ENCODE measurements around the gene FAM3D. TPM values are rescaled to one million over a fixed set of nuclear protein-coding genes. Genes with fewer than 3 reads are reported as not detected.

The FAM3D gene
- total and polyA plus RNA-seq, 12 donors, result 0.06 to 0.40 (median 0.22) TPM; not detected in 8

DNA sequence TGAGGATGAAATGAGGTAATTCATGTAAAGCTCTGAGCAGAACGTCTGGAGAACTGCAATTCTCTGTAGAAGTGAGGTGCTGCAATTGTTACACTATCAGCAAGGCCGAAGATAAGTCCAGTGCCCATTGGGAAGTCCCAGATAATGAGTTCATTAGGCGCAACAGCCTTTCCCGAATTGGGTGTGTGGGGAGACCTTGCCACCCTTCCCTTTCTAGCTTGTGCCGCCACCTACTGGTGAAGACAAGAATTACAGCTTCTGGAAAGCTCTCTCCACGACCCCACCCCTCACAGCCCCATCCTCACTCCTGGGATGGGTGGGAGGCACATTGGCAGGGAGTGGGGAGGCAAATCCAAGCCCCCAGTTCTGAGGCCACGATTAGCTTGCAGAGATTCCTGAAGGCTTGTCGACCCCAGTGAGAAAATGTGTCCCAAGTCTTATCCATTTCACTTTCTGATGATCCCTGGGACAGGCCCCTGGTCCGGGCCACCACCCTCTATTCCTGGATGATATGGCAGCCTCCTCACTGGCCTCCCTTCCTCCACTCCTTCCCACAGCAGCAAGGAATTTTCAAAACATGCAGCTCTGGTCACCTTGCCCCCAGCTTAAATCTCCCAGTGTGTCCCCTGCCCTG lies 36.4 kb downstream of the FAM3D start:
- TF ChIP-seq, protein P1, sequence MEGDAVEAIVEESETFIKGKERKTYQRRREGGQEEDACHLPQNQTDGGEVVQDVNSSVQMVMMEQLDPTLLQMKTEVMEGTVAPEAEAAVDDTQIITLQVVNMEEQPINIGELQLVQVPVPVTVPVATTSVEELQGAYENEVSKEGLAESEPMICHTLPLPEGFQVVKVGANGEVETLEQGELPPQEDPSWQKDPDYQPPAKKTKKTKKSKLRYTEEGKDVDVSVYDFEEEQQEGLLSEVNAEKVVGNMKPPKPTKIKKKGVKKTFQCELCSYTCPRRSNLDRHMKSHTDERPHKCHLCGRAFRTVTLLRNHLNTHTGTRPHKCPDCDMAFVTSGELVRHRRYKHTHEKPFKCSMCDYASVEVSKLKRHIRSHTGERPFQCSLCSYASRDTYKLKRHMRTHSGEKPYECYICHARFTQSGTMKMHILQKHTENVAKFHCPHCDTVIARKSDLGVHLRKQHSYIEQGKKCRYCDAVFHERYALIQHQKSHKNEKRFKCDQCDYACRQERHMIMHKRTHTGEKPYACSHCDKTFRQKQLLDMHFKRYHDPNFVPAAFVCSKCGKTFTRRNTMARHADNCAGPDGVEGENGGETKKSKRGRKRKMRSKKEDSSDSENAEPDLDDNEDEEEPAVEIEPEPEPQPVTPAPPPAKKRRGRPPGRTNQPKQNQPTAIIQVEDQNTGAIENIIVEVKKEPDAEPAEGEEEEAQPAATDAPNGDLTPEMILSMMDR (IDR thresholded peaks at IDR 0.05), result peak; percentile 88 to 96 (median 93)
- no peak for TF ChIP-seq POLR2A (IDR thresholded peaks at IDR 0.05)
- Histone ChIP-seq H3K4me3 (no peak overlapping the region), H3K27me3 (no peaks in the 10 kb centered on the region), H3K36me3 (replicated peaks in 1 of 2) (no peaks in the 10 kb centered on the region), H3K27ac (peak overlapping the region in 2 of 5 donors; percentile 60 to 83), H3K9me3 (replicated peaks in 1 of 3) (no peaks in the 10 kb centered on the region), H3K4me1 (replicated peaks in 1 of 2) (peaks cover 15 to 33% of the 10 kb centered on the region in 2 donors)
- WGBS, 4 donors, result 10 to 15% (median 10%) methylated on average over 8 to 9 of the region's 9 CpGs
- DNase-seq, result peak; percentile 55 to 83 (median 75)
- intact Hi-C loops (cut with DNase I), result loop anchor here (1.0 to 10.0 kb wide), 2 partner anchors 62 to 425 kb away; partner anchors contain the start of gene CFAP20DC (in 1 of the 2)

DNA sequence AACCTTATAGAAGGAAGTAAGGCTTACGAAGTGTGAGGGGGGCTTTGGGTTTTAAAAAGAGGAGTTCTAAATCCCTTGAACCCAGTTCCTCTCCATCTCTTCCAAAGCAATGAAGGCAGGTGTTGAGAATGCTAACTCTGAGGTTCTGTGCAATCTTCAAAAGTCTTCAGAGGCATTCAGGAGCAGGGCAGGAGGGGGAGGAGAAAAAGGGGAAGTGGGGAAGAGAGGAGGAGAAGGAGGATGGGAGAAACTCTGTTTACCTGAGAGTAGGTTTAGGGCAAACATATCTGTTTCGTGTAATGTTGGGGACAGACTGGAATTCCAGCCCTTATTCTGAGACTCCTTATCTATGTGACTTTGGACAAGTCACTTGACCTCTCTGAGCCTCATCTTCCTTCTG lies 36.9 kb downstream of the FAM3D start:
- Histone ChIP-seq H3K4me1 (replicated peaks in 1 of 2) (peaks cover 15 to 33% of the 10 kb centered on the region in 2 donors), H3K27ac (peak overlapping the region in 3 of 5 donors; percentile 7 to 83 (median 60)), H3K27me3 (no peaks in the 10 kb centered on the region), H3K4me3 (no peak overlapping the region), H3K36me3 (replicated peaks in 1 of 2) (no peaks in the 10 kb centered on the region), H3K9me3 (replicated peaks in 1 of 3) (no peaks in the 10 kb centered on the region)
- WGBS, 4 donors, result 70 to 88% (median 83%) methylated on average over 2 of the region's 2 CpGs
- no peak for DNase-seq
- intact Hi-C loops (cut with DNase I), result loop anchor here (1.0 to 10.0 kb wide), 4 partner anchors 61 to 425 kb away; partner anchors contain the start of gene CFAP20DC (in 1 of the 2)
- TF ChIP-seq, protein P1 (IDR thresholded peaks at IDR 0.05), result no peak
- no peak for TF ChIP-seq POLR2A (IDR thresholded peaks at IDR 0.05)

DNA sequence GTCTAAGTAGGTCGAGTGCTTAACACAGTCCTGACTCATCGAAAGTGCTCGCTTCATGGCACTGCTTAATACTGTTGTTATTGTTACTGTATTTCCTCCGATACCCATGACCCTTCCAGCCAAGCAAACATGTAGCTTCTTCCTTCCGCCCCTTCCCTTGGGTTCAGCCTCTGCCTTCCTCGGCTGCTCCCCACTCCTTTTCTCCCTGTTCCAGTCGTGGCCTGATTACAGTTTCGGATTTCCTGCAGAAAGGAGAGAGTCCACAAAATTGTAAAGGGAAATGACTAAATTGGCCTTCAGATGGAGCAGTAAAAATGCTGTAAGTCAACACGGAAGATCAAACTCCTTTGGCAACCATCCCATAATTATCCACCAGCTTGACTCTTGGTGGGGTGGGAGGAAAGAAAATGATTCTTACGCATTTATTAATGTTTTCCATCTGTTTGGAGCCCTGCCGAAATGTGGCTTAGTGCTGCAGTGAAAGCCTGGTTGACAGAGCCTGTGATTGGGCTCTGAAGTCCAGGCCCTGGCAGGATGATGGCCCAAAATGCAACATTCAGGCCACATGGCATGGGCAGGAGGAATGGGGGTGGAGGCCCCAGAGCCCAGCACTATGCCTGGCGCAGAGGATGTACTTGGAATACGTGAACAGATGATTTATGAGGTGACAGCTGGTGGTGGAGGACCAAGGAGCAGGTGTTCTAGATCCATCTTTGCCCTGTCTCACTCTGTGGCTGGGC lies 37.6 kb downstream of the FAM3D start:
- no peaks in the 10 kb centered on the region for H3K27me3 ChIP-seq
- TF ChIP-seq POLR2A (IDR thresholded peaks at IDR 0.05), result no peak
- TF ChIP-seq, protein P1 (IDR thresholded peaks at IDR 0.05), result no peak
- intact Hi-C loops (cut with DNase I), result loop anchor here in 1 of 2 donors (2.0 to 10.0 kb wide), 2 partner anchors 60 to 304 kb away; no protein-coding TSS in a partner anchor
- DNase-seq, result peak in 4 of 7 donors; percentile 28 to 64 (median 32)
- 36 to 46% (median 37%) methylated on average over 13 of the region's 13 CpGs for WGBS, 4 donors
- peak overlapping the region in 4 of 5 donors; percentile 1 to 83 (median 34) for H3K27ac ChIP-seq
- no peak overlapping the region for H3K4me3 ChIP-seq
- H3K9me3 ChIP-seq (replicated peaks in 1 of 3), result no peaks in the 10 kb centered on the region
- no peaks in the 10 kb centered on the region for H3K36me3 ChIP-seq (replicated peaks in 1 of 2)
- H3K4me1 ChIP-seq (replicated peaks in 1 of 2), result peaks cover 15 to 33% of the 10 kb centered on the region in 2 donors

DNA sequence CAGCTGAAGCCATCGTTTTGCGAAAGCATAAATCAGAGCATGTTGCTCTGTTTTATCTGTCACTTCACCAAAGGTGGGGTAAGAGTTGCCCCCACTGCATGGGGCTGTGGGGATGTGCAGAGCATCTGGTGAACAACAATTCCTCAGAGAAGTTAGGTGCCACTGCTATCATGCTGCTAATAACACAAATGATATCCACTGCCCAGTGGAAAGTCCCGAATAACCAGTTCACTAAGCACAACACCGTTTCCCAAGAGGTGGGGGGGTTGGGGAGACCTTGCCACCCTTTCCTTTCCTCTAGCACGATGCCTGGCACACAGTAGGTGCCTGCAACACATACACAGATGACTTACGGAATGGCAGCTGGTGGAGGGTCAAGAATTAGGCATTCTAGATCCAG lies 38.6 kb downstream of the FAM3D start:
- H3K27ac ChIP-seq, result peak overlapping the region in 2 of 5 donors; percentile 60 to 83
- WGBS, 4 donors, result 45 to 60% (median 57%) methylated on average over 6 of the region's 6 CpGs
- no peak for DNase-seq
- H3K36me3 ChIP-seq (replicated peaks in 1 of 2), result no peaks in the 10 kb centered on the region
- TF ChIP-seq, protein P1 (IDR thresholded peaks at IDR 0.05), result no peak
- TF ChIP-seq POLR2A (IDR thresholded peaks at IDR 0.05), result no peak
- H3K9me3 ChIP-seq (replicated peaks in 1 of 3), result no peaks in the 10 kb centered on the region
- H3K27me3 ChIP-seq, result no peaks in the 10 kb centered on the region
- no peak overlapping the region for H3K4me3 ChIP-seq
- intact Hi-C loops (cut with DNase I), result loop anchor here in 1 of 2 donors (2.0 to 10.0 kb wide), 2 partner anchors 59 to 303 kb away; no protein-coding TSS in a partner anchor
- peaks cover 15 to 33% of the 10 kb centered on the region in 2 donors for H3K4me1 ChIP-seq (replicated peaks in 1 of 2)

Measured in adrenal gland (tissue), 12 donors.